PC-3 (cell line): ENCODE measurements around the gene COL13A1. TPM values are rescaled to one million over a fixed set of nuclear protein-coding genes. Genes with fewer than 3 reads are reported as not detected.

Source experiments
- ATAC-seq: fragments of 200-7000 bp; cut with Tn5 transposase; 2 replicates; pipeline ENCODE4 v1.9.1; 2020; ENCODE audit warnings: mild to moderate bottlenecking, moderate library complexity
- BruUV-seq: library from RNA; stranded (reverse); fragments of 400-500 nt; replicated peaks from 2 replicates; lab custom pipeline; 2021; lab: Mats Ljungman, UMichigan
- CTCF ChIA-PET: fragments of 300-600 bp; sonication (Branson Sonifier 250); formaldehyde crosslinking; loops from one replicate; lab custom pipeline; 2022; ENCODE audit warnings: antibody characterized with exemption; lab: Charles Lee
- POLR2A ChIA-PET: fragments of 300-600 bp; sonication (Branson Sonifier 250); formaldehyde crosslinking; loops from one replicate; lab custom pipeline; 2022; ENCODE audit warnings: antibody characterized with exemption; ENCODE audit not compliant: unreplicated experiment; lab: Charles Lee
- DNase-seq: peaks from one replicate; pipeline ENCODE4 v3.0.0-alpha.2; 2015
- H2AFZ ChIP-seq: fragments of 300-600 bp; sonication (generic); 2 replicates; pipeline ENCODE4 v1.6.0; 2016; ENCODE audit warnings: antibody characterized with exemption, low read length
- H3F3A ChIP-seq: fragments of 300-600 bp; sonication (generic); one replicate; pipeline ENCODE4 v1.6.0; 2017; ENCODE audit warnings: antibody characterized with exemption, low read length, control low read depth, mild to moderate bottlenecking; ENCODE audit not compliant: unreplicated experiment
- H3K27ac ChIP-seq: fragments of 300-600 bp; sonication (generic); 2 replicates; pipeline ENCODE4 v1.5.1; 2016; ENCODE audit warnings: mild to moderate bottlenecking, low read length
- H3K27me3 ChIP-seq: fragments of 300-600 bp; sonication (generic); 2 replicates; pipeline ENCODE4 v1.6.1; 2016; ENCODE audit warnings: low read length, mixed read lengths
- H3K36me3 ChIP-seq: fragments of 300-600 bp; sonication (generic); 2 replicates; pipeline ENCODE4 v1.6.1; 2016; ENCODE audit warnings: low read depth, mixed run types, low read length, mixed read lengths
- H3K4me1 ChIP-seq: fragments of 300-600 bp; sonication (generic); 2 replicates; pipeline ENCODE4 v1.5.1; 2016; ENCODE audit warnings: low read length; ENCODE audit not compliant: insufficient read depth
- H3K4me2 ChIP-seq: fragments of 300-600 bp; sonication (generic); 2 replicates; pipeline ENCODE4 v1.6.0; 2016; ENCODE audit warnings: low read length
- H3K4me3 ChIP-seq: fragments of 300-600 bp; sonication (generic); 2 replicates; pipeline ENCODE4 v1.5.1; 2016; ENCODE audit warnings: mild to moderate bottlenecking, low read length, mixed read lengths
- H3K79me2 ChIP-seq: fragments of 300-600 bp; sonication (generic); 2 replicates; pipeline ENCODE4 v1.6.1; 2017; ENCODE audit warnings: low read length, mixed read lengths
- H3K9ac ChIP-seq: fragments of 300-600 bp; sonication (generic); 2 replicates; pipeline ENCODE4 v1.6.0; 2016; ENCODE audit warnings: mild to moderate bottlenecking, low read length
- H3K9me2 ChIP-seq: fragments of 300-600 bp; sonication (generic); replicated peaks from 2 replicates; pipeline ENCODE4 v1.6.1; 2016; ENCODE audit warnings: mixed run types, low read length, mixed read lengths
- H3K9me3 ChIP-seq: fragments of 300-600 bp; sonication (generic); 2 replicates; pipeline ENCODE4 v1.6.1; 2016; ENCODE audit warnings: low read length, mixed read lengths
- H4K20me1 ChIP-seq: fragments of 300-600 bp; sonication (generic); 2 replicates; pipeline ENCODE4 v1.6.1; 2016; ENCODE audit warnings: low read length, mixed read lengths
- CTCF ChIP-seq: fragments of 300-600 bp; sonication (generic); conservative IDR thresholded peaks from 2 replicates; pipeline ENCODE4 v1.5.1; 2017; ENCODE audit warnings: antibody characterized with exemption, low read depth, mild to moderate bottlenecking, low read length
- EZH2 ChIP-seq: fragments of 300-600 bp; sonication (generic); IDR thresholded peaks from one replicate; pipeline ENCODE4 v1.6.1; 2017; ENCODE audit warnings: antibody characterized with exemption, mild to moderate bottlenecking, low read length; ENCODE audit not compliant: unreplicated experiment
- EZH2phosphoT487 ChIP-seq: fragments of 300-600 bp; sonication (generic); IDR thresholded peaks from 2 replicates; pipeline ENCODE4 v1.6.1; 2018; ENCODE audit warnings: mild to moderate bottlenecking, antibody characterized with exemption, low read length, borderline replicate concordance
- intact Hi-C: fragments of 100-400 bp; cut with micrococcal nuclease; formaldehyde crosslinking; loops from 2 replicates; pipeline ENCODE4 v1.9.0; 2023
- total RNA-seq: library from RNA; depleted of rRNA; stranded (reverse); fragments of >200 nt; gene quantifications from 2 replicates; pipeline ENCODE4 v1.2.3, GENCODE V29; 2014

Gene COL13A1
- total RNA-seq, 1 experiment from 2014 or later = 201 TPM

GRCh38 chr10:69842882-69843281, 41.2 kb downstream of the COL13A1 start:
- peaks cover 56% of the 10 kb centered on the region for H3K4me1 ChIP-seq
- peaks cover 82% of the 10 kb centered on the region for H3K79me2 ChIP-seq
- H2AFZ ChIP-seq = no peak overlapping the region
- H3K9me3 ChIP-seq = no peaks in the 10 kb centered on the region
- H3K4me2 ChIP-seq = no peak overlapping the region
- TF ChIP-seq EZH2 (no peak), CTCF (no peak), EZH2phosphoT487 (no peak)
- no TSS peak for BruUV-seq
- no peaks in the 10 kb centered on the region for H3F3A ChIP-seq
- no peaks in the 10 kb centered on the region for H3K27me3 ChIP-seq
- no peaks in the 10 kb centered on the region for H4K20me1 ChIP-seq
- no peak for ATAC-seq
- POLR2A ChIA-PET = no interaction called here
- H3K9me2 ChIP-seq = no peaks in the 10 kb centered on the region
- CTCF ChIA-PET = no interaction called here
- no peak overlapping the region for H3K27ac ChIP-seq
- peaks cover 6% of the 10 kb centered on the region; the same call in 1 of the 2 replicates for H3K36me3 ChIP-seq
- intact Hi-C loops = no loop called here
- no peak overlapping the region for H3K9ac ChIP-seq
- H3K4me3 ChIP-seq = no peak overlapping the region
- DNase-seq = no peak

GRCh38 chr10:69843923-69844322, 42.2 kb downstream of the COL13A1 start:
- H3K9me2 ChIP-seq = no peaks in the 10 kb centered on the region
- no peak overlapping the region for H3K27ac ChIP-seq
- BruUV-seq = no TSS peak
- no peak overlapping the region for H3K4me2 ChIP-seq
- H3K4me1 ChIP-seq = peaks cover 45% of the 10 kb centered on the region
- H3K4me3 ChIP-seq = no peak overlapping the region
- no peak overlapping the region for H3K9ac ChIP-seq
- H3K36me3 ChIP-seq = peaks cover 14% of the 10 kb centered on the region; the same call in 1 of the 2 replicates
- H3K79me2 ChIP-seq = peaks cover 80% of the 10 kb centered on the region
- no peaks in the 10 kb centered on the region for H3F3A ChIP-seq
- ATAC-seq (no peak), DNase-seq (no peak)
- intact Hi-C loops = no loop called here
- H3K9me3 ChIP-seq = no peaks in the 10 kb centered on the region
- H2AFZ ChIP-seq = no peak overlapping the region
- no peak for TF ChIP-seq EZH2phosphoT487
- TF ChIP-seq EZH2 = no peak
- no peak for TF ChIP-seq CTCF
- ChIA-PET POLR2A (no interaction called here), CTCF (no interaction called here)
- no peaks in the 10 kb centered on the region for H4K20me1 ChIP-seq
- no peaks in the 10 kb centered on the region for H3K27me3 ChIP-seq

- no TSS peak for BruUV-seq
- H3K27me3 ChIP-seq = no peaks in the 10 kb centered on the region
- ATAC-seq (0 out of 2 replicates have a peak, but pooled peaks have one; percentile 4), DNase-seq (no peak)
- H3K9me3 ChIP-seq = no peaks in the 10 kb centered on the region
- peaks cover 16% of the 10 kb centered on the region; the same call in 1 of the 2 replicates for H3K36me3 ChIP-seq
- H2AFZ ChIP-seq = no peak overlapping the region
- H3K4me2 ChIP-seq = no peak overlapping the region
- H3K4me3 ChIP-seq = no peak overlapping the region
- TF ChIP-seq EZH2phosphoT487 (no peak), EZH2 (no peak), CTCF (no peak)
- no peak overlapping the region for H3K27ac ChIP-seq
- no peaks in the 10 kb centered on the region for H3K9me2 ChIP-seq
- H3F3A ChIP-seq = no peaks in the 10 kb centered on the region
- intact Hi-C loops = no loop called here
- no peaks in the 10 kb centered on the region for H4K20me1 ChIP-seq
- CTCF ChIA-PET = no interaction called here
- H3K9ac ChIP-seq = no peak overlapping the region
- H3K4me1 ChIP-seq = peaks cover 38% of the 10 kb centered on the region
- POLR2A ChIA-PET = no interaction called here
- H3K79me2 ChIP-seq = peaks cover 84% of the 10 kb centered on the region
These were observed 43.0 kb downstream of the COL13A1 start for GRCh38 chr10:69844698-69845097.
